ENCODE measurements around the gene LCA5.
"Not testable (repeated sequence)": the region's sequence is repeated elsewhere in the genome, so short reads cannot be mapped to it uniquely, and the experiment has no call there.

- not testable (repeated sequence) for TF ChIP-seq CTCF (IDR thresholded peaks at IDR 0.05; ENCODE audit: low read length); EZH2 (IDR thresholded peaks at IDR 0.05; ENCODE audit: borderline replicate concordance, low read length)
These were observed 93.4 kb downstream of the LCA5 start for GRCh38 chr6:79443876-79444275.
